SH-SY5Y (cell line): ENCODE results near the gene TSNAXIP1.

Source experiments
- GATA2 ChIP-seq: IDR thresholded peaks from 2 replicates; pipeline ENCODE4 v1.6.1; 2011; ENCODE audit warnings: mild to moderate bottlenecking, low read depth, low read length
- GATA3 ChIP-seq: IDR thresholded peaks from 2 replicates; pipeline ENCODE4 v1.6.1; 2011; ENCODE audit warnings: low read depth, mild to moderate bottlenecking, low read length, moderate library complexity

DNA sequence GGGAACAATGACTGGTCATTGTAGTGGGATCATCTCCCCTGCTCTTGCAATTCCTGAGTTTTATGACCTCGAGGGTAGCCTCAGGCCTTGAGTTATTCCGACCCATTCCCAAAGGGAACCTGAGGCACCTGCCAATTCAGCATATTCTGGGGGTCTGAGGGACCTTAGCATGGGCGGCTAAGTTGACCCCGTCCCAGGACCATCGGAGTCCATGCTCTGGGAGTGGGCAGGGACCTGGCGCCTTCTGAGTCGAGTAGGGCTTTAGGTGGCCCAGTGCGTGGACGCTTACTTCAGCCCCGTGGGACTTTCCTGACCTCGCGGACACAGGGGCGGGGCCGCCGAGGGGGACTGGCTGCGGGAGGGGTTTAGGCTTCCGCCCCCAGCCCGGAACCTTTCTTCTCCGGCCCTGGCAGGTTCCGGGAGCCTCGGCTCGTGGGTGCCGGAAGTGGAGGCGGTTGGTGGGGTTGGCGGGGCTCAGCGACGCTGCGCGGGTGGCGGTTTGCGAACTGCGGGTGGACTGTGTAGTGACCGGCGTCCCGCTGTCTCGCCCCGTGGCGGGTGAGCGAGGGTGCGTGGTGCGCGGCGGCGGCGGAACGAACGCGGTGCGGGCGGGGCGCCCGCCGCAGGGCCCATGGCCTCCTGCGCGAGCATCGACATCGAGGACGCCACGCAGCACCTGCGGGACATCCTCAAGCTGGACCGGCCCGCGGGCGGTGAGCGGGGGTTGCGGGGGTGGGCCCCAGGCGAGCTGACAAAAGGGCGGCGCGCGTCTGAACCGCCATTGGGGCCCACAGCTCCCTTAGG, 66.1 kb downstream of the TSNAXIP1 start, which contains the start of gene EDC4:
- TF ChIP-seq GATA2 (no peak), GATA3 (no peak)
